Ramos (cell line): ENCODE data around the gene SS18.

Experiments used
- in situ Hi-C: fragments of 300-500 bp; cut with MboI; formaldehyde crosslinking; loops from one replicate; pipeline ENCODE4 v1.14.3; 2022; ENCODE audit warnings: low sequenced_read_pairs; ENCODE audit not compliant: unreplicated experiment

Gene SS18

DNA sequence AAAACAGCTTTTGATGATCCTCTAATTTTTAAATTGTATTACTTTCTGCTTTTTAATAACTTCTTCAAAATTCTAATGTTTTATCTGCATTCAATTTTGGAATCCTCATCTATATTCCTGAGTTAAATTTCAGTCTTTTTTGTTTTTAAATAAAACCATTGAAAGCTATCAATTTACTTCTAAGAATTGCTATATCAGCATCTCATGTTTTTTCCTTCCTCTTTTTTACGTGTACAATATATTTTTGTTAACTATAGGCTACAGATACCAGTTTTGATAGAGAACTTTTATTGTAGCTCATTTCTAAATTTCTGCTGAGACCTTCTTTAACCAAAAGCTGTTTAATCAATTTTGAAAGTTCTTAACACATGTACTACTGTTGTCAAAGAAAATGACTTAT is 84.5 kb downstream of the SS18 start:
- in situ Hi-C loops = no loop called here

DNA sequence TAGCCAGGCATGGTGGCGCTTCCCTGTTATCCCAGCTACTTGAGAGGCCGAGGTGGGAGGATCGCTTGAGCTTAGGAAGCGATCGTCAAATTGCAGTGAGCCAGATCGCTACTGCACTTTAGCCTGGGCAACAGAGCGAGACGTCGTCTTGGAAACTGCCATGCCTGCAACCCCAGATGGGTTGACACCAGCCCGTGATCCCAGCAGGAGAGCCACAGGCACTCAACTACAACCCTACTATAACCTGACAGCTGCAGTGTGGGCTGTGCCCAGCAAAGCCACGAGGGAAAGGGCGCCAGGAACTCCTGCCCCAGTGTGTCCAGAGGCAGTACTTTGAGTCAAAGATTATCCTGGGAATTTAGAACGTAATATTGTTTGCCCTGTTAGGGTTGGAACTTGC is 85.6 kb downstream of the SS18 start:
- in situ Hi-C loops = no loop called here

DNA sequence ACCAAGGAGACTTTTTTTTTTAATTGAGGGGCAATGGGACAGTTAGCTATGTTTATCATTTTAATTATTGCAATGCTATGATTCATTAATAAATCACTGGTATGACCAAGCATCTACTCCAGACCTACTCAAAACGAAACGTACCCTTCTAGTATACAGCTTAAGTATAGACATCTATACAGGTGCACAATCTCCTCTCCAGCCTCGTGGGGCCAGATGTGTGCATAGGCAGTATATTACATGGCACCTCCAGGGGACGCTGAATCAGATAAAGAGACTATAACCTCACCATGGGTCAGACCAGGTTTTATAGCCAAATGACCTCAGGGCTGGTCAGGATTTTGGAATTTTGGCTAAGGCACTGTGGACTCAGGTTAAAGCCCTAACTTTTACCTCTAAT is 86.6 kb downstream of the SS18 start:
- in situ Hi-C loops = no loop called here

DNA sequence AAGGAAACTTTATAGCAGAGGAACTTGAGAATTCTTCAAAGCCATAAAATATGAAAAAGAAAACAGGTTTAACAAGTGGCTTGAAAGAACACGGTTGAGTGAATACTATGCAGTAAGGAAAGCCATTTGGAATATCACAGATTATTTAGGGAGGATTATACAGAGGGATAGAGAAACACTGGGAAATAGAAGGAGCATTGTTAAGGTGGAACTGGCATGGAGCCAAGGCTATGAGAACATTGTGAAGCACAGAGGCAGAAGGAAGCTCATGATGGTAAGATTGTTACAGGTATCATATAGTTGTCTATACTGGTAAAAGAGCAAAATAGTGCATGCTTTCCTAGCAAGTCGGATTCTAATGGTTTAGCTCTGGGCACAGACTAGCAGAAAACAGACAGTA is 87.1 kb downstream of the SS18 start:
- in situ Hi-C loops = no loop called here

DNA sequence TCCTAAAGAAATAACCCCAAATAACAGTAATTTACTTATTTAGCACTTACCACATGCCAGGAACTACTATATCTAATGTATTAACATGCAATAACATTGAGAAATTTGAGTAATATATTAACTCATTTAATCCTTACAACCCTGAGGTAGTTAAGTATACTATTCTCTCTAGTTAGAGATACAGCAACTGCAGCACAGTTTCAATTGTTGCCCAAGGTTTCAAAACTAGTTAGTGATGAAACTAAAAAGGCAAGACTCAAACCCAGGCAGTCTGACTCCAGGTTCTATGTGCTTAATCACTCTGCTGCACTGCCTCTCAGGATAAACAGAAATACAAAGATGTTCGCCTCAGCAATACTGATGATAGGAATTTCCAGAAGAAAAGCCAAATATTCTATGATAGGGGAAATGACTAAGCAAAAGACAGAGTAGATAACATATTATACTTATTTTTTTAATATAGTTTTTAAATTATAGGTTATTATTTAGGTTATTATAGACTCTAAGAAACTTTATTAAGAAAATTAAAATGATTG is 88.0 kb downstream of the SS18 start:
- in situ Hi-C loops = no loop called here

DNA sequence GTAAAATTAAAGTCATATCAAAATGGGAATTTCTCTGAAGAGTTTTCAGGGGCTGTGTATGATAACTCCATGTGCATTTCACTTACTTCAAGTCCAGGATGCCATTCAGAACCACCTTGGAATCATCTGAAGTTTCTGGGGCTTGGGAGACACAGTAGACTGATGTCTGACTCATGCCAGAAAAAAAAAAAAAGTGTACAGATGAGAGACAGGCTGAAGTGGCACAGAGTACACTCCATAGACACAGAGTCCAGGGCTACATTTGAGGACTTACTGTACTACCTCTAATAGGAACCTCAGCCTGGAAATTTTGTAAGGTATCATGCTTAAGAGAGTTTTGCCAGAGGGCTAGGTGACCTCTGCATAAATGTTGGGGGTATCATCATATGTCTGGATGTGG is 92.0 kb downstream of the SS18 start:
- in situ Hi-C loops = no loop called here

DNA sequence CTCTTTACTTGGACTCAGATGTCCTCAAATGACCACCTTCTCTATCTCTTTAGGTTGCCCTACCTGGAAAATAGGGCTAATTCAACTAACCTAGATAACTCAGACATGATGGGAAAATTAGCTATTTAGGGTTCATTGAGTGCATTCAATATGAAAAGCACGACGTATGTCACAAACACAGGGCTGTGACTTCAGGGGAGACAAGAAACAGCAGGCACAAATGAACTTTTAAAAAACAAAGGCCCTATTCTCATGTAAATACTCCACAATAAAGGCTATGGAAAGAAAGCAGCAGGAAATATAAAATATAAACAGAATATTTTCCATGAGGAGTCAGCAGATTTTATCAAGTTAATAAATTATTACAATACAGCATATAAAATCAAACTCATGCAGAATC is 97.8 kb downstream of the SS18 start:
- in situ Hi-C loops = no loop called here

DNA sequence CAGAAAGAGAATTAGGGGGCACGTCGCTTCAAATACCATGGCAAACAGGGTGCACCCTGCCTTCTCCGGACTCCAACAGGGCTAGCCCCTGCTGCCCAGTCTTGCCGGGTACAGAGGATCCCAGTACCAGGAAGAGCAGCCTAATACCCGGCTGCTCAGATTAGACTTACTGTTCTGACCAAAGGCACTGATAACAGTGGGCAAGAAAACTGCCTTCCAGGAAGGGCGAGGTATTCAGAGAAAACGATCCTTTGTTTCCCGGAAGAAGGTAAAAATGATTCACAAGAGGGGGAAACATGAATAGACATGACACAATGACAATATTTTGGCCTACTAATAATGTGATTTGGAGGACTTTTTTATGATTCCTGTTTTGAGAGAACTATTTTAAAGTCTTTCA is 99.9 kb downstream of the SS18 start:
- in situ Hi-C loops = no loop called here

DNA sequence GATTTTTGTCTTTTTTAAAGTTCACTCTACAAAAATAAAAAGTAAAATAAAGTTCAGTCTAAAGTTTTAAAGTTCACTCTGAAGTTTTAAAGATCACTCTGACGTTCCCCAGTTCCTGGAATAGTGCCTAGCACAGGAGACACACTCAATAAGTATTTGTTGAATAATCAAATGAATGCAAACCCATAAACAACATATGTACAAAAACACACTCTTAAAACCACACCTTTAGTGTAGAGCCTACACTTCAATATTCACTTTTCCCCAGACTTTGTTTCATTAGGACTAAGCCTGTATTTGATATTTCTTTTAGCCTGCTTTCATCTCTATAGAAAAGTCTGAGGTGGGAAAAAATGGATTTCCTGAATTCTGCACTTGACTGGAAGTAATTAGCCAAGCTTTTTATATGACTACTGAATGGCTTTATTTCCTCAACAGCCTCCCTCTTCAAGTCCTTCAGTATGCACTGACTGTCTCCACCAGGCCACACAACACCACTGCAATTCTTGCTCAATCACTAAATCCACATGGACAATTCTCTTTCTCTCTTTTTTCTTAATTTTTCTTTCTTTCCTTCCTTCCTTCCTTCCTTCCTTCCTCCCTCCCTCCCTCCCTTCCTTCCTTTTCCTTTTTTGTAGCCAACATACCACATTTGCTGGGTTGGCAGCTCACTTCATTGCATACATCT is 104.6 kb downstream of the SS18 start:
- in situ Hi-C loops = no loop called here

DNA sequence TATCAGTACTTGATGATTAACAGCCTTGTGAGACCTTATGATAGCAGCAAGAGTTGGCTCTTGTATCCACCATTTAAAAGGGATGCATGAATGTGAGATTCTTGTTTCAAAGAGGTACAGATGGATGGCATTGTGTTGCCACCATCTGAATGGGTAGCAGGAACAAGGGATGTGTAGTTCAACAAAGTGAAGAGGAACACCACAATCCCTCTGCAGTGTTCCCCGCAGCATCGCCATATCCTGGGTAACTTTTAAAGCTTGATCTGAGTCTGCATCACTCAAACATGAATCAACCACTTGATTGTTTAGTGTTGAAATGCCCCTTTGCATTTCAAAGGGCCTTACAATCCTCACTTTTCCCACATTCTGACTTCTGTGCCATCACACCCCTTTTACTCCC is 106.7 kb downstream of the SS18 start:
- in situ Hi-C loops = no loop called here

DNA sequence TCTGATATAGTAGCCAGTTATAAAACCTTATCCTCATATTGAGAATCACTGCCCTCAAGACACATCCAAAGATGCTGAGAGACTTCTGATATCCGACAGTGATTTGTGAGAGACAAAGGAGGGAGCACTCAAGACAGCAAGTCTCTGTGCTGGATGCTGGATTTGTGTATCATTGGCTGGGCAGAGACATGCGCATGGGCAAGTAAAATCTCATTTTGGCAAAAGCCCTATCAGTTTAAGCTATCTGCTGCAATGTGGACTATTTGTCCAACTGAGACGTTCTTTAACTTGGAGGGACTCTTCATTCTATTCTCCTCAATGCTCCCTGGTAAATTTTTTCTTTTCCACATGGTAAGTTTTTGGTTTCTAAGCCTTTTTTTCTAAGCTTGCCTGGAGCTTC is 107.5 kb downstream of the SS18 start:
- in situ Hi-C loops = no loop called here

DNA sequence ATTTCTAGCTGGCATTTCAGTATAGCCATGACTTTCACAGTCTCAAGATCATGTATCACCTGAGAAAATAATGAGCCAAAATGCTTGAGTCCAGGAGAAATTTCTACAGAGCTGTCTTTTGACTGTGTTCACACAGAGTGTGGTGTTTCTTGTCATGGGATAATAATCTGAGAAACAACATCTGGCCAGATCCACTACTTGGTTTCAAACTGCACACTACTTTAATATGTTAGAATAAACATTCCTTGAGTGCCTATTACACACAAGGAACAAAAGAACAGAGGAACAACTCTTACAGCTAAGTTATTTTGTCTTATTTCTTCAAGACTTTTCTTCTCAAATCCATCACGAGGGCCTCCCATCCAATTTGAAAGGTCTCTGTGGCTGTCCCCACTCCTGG is 108.3 kb downstream of the SS18 start:
- in situ Hi-C loops = no loop called here

DNA sequence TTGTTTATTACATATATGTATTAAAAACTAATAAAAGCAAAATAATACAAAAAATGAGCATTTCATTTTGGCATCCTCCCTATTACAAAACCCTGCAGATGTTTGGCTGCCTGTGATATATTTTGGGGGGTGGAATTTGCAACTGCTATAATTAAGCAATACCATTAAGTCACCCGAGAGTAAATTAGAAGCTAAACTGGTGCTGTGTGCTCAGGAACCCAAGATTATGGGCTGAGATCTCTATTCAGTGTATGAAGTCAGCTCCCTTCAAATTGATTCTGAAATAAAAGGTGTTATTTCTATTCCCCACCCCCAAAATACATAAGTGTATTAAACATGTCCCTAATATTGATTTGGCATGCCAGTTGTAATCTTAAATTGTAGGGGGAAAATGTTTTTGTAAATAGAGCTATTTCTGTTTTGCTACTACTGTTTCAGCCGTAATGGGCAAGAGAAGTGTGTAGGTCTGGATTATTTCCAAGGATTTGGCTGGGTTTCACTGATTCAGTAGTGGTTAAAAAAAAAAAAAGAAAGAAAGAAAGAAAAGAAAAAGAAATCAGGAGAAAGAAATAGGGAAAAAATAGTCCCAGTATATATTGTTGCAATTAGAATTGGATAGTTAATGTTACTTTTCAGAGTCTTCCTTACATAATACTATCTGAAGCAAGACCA is 110.9 kb downstream of the SS18 start:
- in situ Hi-C loops = no loop called here

DNA sequence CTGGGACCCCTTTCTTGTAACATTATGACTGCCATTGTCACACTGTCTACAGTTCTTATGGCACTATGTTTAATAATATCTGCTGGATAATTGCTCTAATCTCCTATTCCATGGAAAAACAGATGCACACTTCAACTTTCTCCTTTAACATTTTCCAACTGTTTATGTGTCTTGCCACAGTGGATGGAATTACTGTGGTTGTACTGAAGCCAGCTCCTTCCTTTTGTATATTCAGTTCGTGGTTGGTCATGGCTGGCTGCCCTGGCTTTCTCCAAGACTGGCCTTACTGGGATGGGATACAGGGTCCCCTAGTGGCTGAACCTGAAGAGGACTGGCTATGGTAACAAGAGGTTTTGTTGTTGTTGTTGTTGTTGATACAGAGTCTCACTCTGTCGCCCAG is 113.9 kb downstream of the SS18 start:
- in situ Hi-C loops = no loop called here

DNA sequence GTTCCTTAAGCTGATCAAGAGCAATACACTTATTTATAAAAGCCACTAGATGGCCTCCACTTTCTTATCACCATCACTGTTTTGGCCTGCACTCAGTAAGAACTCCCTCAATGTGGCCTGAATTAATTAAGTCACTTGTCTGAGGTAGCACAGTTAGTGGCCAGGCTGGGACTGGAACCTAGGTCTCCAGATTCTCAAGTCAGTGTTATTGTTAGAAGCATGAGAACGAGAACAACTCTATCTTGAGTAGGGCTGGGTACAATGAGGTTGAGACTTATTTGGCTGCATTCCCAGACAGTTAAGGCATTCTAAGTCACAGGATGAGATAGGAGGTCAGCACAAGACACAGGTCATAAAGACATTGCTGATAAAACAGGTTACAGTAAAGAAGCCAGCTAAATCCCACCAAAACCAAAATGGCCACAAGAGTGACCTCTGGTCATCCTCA is 115.8 kb downstream of the SS18 start:
- in situ Hi-C loops = no loop called here
